ENCODE data around the gene ADCY7. TPM values are rescaled to one million over a fixed set of nuclear protein-coding genes. Genes with fewer than 3 reads are reported as not detected.

The ADCY7 gene
- 3.4 and 4.0 TPM in 2 replicates for total RNA-seq

DNA sequence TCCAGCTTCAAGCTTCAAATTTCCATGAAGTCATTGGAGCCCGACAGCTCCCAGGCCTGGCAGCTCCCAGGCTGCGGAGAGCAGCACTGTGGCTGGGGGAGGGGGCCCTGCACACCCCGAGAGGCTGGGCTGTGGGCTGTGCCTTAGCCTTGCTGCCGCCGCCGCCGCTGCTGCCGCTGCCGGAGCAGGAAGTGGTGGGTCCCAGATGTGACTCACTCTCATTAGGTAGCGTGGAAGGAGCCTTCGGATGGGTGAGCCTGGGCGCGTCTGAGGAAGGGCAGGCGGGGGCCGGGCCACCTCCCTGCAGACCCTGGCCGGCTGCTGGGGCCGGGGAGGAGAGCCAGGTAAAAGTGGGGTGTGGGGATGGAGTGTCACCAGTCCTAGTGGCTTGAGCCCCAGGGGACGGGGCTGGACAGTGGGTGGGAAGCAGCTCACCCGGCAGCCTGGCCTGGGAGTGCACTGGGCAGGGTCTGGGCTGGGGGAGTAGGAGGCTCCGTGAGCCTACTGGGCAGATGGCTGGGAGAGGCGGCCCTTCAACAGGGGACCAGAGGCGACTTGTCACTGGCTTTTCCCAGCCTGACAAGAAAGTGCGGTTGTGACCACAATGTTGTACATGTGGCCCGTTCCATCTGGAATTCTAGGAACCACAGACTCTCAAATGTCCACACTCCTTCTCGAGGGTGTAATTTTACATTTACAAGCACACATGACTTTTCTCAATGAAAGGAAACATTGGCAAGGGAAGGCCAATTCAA, at the start of gene ADCY7:
Gene ADCY7, plus strand, starts transcription at position 215 of the 755 bp plus-strand sequence. CDS start 21,629 bp downstream, outside the sequence.

Other genes with a start within 250 kb of the ADCY7 start
- gene CNEP1R1, start 241.3 kb upstream of the ADCY7 start, total RNA-seq: 25.9 and 31.0 TPM in 2 replicates
- 27.5 and 31.2 TPM in 2 replicates for gene HEATR3, start 200.6 kb upstream of the ADCY7 start, total RNA-seq
- 7.6 and 8.9 TPM in 2 replicates for gene TENT4B, start 113.2 kb upstream of the ADCY7 start, total RNA-seq
- 34.8 and 48.6 TPM in 2 replicates for gene BRD7, start 102.4 kb downstream of the ADCY7 start, total RNA-seq